Peyer's patch (tissue), 4 donors: Measurements from ENCODE around the gene FAM228A. TPM values are rescaled to one million over a fixed set of nuclear protein-coding genes. Genes with fewer than 3 reads are reported as not detected.

Source experiments
- DNase-seq, 3 donors: peaks; one replicate each; pipeline ENCODE4 v3.0.0-alpha.2; 2017 to 2019
- H3K27ac ChIP-seq, 4 donors: fragments of 200-600 bp; sonication (generic); one replicate each; pipeline ENCODE4 v1.5.1; 2016 to 2019
- H3K27me3 ChIP-seq, 2 donors: fragments of 200-600 bp; sonication (generic); one replicate each; pipeline ENCODE4 v1.5.1; 2019
- H3K36me3 ChIP-seq, 3 donors: fragments of 200-600 bp; sonication (generic); one replicate each; pipeline ENCODE4 v1.5.1; 2016 to 2019
- H3K4me1 ChIP-seq, 4 donors: fragments of 200-600 bp; sonication (generic); one replicate each; pipeline ENCODE4 v1.5.1; 2016 to 2019
- H3K4me3 ChIP-seq, 4 donors: fragments of 200-600 bp; sonication (generic); 1 replicate in 3 of 4; 2 replicates in 1 of 4; pipeline ENCODE4 v1.5.1; 2016 to 2019; ENCODE audit warnings: mild to moderate bottlenecking in 1 of 4
- H3K9me3 ChIP-seq, 4 donors: fragments of 200-600 bp; sonication (generic); one replicate each; pipeline ENCODE4 v1.5.1; 2016 to 2019; ENCODE audit warnings: mild to moderate bottlenecking in 1 of 4
- POLR2A ChIP-seq, 2 donors: fragments of 450-650 bp; IDR thresholded peaks; one replicate each; pipeline ENCODE4 v1.5.1; 2017; ENCODE audit warnings: antibody characterized with exemption in 2 of 2, mild to moderate bottlenecking in 2 of 2, moderate library complexity in 2 of 2
- total RNA-seq, 4 donors: library from RNA; depleted of rRNA; stranded (reverse); fragments of >200 nt; gene quantifications; one replicate each; pipeline ENCODE4 v1.1.0, GENCODE V29; 2016
- TF ChIP-seq, protein P1 (sequence below), 6 experiments: fragments of 450-650 bp in 4 of 6; fragments of 200-600 bp in 2 of 6; sonication (generic) in 1 of 6; IDR thresholded peaks; one replicate each; pipeline ENCODE4 v1.5.1; 2017 to 2019; ENCODE audit warnings: antibody characterized with exemption in 6 of 6, mild to moderate bottlenecking in 3 of 6, moderate library complexity in 1 of 6

FAM228A gene
- total RNA-seq, 4 donors from 2014 or later, result 0.54 TPM; not detected in 3

DNA sequence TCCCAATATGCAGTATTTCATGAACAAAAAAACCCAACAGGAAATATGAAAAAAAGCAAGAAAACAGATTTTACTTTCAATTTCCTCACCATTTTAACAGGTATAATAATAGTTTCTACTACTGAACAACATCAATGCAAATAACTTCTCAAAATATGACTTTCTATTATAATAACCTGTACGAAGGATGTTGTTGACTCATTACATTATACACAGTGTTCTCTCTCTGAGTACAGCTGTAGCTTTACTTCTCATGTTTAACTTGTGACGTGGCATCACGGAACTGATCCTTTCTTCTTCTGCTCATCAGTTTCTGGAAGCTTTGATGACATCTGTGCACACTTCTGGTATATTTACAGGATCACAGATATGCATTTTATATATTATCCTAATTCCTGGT is 40.0 kb downstream of the FAM228A start:
- Histone ChIP-seq H3K9me3 (no peaks in the 10 kb centered on the region), H3K36me3 (peaks cover 0 to 75% (median 0%) of the 10 kb centered on the region in 3 donors), H3K27me3 (no peaks in the 10 kb centered on the region), H3K4me1 (peaks cover 0 to 4% (median 0%) of the 10 kb centered on the region in 4 donors), H3K27ac (no peak overlapping the region), H3K4me3 (no peak overlapping the region)
- TF ChIP-seq, protein P1, sequence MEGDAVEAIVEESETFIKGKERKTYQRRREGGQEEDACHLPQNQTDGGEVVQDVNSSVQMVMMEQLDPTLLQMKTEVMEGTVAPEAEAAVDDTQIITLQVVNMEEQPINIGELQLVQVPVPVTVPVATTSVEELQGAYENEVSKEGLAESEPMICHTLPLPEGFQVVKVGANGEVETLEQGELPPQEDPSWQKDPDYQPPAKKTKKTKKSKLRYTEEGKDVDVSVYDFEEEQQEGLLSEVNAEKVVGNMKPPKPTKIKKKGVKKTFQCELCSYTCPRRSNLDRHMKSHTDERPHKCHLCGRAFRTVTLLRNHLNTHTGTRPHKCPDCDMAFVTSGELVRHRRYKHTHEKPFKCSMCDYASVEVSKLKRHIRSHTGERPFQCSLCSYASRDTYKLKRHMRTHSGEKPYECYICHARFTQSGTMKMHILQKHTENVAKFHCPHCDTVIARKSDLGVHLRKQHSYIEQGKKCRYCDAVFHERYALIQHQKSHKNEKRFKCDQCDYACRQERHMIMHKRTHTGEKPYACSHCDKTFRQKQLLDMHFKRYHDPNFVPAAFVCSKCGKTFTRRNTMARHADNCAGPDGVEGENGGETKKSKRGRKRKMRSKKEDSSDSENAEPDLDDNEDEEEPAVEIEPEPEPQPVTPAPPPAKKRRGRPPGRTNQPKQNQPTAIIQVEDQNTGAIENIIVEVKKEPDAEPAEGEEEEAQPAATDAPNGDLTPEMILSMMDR (IDR thresholded peaks at IDR 0.05), result no peak
- TF ChIP-seq POLR2A (IDR thresholded peaks at IDR 0.05), result no peak
- no peak for DNase-seq

DNA sequence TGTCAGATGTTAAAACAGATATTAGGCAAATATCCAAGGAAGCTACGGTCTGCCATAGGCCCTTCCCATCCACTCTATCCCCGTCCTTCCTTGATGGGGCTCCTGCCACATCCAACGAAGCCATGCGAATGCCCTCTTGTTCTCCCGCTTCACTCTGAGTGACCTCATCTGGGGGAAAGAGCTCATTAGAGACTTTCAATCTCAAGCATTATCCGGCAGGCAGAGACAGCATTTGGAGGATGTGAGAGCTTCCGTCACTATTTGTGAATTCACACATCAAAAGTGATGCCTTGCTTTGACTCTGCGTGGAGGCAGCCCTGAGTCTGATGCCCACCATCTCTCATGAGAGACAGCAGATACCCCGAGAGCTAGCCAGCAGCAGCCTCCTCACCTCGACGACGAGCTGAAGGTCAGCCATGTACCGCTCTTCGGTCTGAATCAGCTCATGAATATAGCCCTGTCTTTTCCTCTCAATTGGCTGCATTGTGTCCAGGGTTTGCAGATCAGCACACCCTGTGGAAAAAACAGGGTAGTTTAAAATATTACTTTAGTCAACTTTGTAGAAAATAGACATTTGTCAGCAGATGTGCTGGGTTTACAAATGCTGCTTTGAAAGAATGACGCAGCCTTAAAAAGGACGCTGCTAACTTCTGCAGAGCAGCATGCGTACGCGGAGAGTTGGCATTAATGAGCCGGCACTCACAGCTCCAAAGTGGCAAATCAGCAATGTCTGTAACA is 45.9 kb downstream of the FAM228A start:
- H3K9me3 ChIP-seq, result no peaks in the 10 kb centered on the region
- DNase-seq, result no peak
- H3K4me1 ChIP-seq, result no peaks in the 10 kb centered on the region
- no peaks in the 10 kb centered on the region for H3K27me3 ChIP-seq
- no peak overlapping the region for H3K27ac ChIP-seq
- peaks cover 0 to 58% (median 0%) of the 10 kb centered on the region in 3 donors for H3K36me3 ChIP-seq
- H3K4me3 ChIP-seq, result no peak overlapping the region
- TF ChIP-seq POLR2A (IDR thresholded peaks at IDR 0.05), result no peak
- TF ChIP-seq, protein P1 (IDR thresholded peaks at IDR 0.05), result no peak

DNA sequence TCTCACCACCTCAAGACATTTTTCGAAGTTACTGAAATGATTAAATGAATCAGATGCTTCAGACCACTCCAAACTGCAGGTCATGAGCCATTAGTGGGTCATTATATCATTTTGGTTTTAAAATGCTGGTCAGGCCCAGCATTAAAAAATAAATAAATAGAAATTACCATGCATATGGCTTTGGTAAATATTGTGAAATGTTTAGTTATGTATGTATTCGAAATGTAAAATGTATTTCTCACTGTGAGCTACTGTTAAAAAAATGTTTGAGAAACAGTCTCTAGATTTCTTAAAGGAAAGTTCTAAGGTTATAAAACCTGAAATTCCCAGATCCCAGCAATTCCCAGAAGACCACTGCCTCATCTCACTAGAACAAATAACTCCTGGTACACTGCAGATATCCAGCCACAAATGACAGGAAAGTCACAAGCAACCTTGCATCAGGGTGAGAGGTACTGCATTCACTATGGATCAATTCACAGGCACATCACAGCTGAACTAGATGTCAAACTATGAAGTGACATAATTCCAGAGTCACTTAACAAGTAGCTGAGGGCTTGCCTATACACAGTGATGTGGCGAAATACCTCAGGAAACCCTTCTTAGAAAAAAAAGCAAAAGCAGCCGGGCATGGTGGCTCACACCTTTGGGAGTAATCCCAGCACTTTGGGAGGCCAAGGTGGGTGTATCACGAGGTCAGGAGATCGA is 46.6 kb downstream of the FAM228A start:
- no peaks in the 10 kb centered on the region for H3K4me1 ChIP-seq
- H3K27ac ChIP-seq, result no peak overlapping the region
- H3K4me3 ChIP-seq, result no peak overlapping the region
- TF ChIP-seq, protein P1 (IDR thresholded peaks at IDR 0.05), result no peak
- TF ChIP-seq POLR2A (IDR thresholded peaks at IDR 0.05), result no peak
- H3K36me3 ChIP-seq, result peaks cover 0 to 55% (median 0%) of the 10 kb centered on the region in 3 donors
- DNase-seq, result no peak
- H3K9me3 ChIP-seq, result no peaks in the 10 kb centered on the region
- no peaks in the 10 kb centered on the region for H3K27me3 ChIP-seq

DNA sequence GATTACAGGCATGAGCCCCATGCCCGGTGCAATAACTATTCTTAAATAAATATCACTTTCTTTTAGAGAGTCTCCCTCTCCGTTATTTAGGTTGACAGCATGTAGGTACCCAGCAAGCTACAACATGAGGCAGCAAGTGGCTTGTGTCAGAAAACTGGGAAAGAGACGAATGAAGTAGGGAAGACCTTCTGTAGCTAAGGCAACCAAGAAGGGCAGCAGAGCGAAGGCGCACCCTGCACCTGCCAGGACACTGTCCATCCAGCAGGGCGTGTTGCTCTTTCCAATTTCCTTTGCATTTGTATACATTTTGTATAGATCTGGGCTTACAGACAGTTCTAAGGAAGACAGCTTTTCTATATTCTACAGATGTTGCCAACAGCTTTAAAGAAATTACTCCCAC is 48.1 kb downstream of the FAM228A start:
- TF ChIP-seq POLR2A (IDR thresholded peaks at IDR 0.05), result no peak
- TF ChIP-seq, protein P1 (IDR thresholded peaks at IDR 0.05), result no peak
- no peaks in the 10 kb centered on the region for H3K9me3 ChIP-seq
- H3K27ac ChIP-seq, result no peak overlapping the region
- DNase-seq, result no peak
- H3K36me3 ChIP-seq, result peaks cover 0 to 45% (median 0%) of the 10 kb centered on the region in 3 donors
- no peaks in the 10 kb centered on the region for H3K4me1 ChIP-seq
- H3K4me3 ChIP-seq, result no peak overlapping the region
- H3K27me3 ChIP-seq, result no peaks in the 10 kb centered on the region

DNA sequence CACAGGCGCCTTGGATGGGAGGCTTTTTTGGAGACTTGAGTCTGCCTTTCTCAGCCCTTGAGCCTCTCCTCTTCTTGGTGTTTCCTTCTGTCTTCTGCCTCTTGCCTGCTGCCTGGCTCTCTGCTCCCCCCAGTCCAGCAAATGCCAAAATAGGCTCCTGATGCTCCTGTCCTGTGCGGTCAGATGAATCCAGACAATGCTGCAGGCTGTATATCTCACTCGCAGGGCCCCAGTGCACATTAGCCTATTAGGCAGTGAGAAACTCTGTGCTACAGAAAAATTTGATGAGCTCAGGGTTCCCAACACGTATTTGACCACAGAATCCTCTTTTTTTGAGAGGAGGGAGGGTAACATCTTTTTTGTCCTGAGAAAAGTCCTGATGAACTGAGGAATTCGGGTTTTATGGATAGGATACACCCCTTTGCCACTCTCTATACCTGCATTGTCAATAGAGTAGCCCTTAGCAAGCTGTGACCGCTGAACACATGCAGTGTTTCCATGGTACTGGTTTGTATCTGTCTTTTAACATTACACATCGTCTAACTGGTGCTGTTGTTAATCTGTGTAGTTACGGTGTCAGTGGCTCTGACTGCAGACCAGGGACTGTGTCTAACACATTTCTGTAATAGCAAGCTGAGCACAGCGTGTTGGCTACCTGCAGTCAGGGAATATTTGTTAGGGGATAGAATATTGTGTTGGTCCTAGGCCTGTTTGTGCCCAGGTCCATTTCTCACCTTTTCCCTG is 50.8 kb downstream of the FAM228A start:
- Histone ChIP-seq H3K27me3 (no peaks in the 10 kb centered on the region), H3K4me3 (no peak overlapping the region), H3K36me3 (peaks cover 0 to 25% (median 0%) of the 10 kb centered on the region in 3 donors), H3K4me1 (no peaks in the 10 kb centered on the region), H3K27ac (no peak overlapping the region), H3K9me3 (no peaks in the 10 kb centered on the region)
- TF ChIP-seq POLR2A (IDR thresholded peaks at IDR 0.05), result no peak
- TF ChIP-seq, protein P1 (IDR thresholded peaks at IDR 0.05), result no peak
- DNase-seq, result no peak
